Esophagus squamous epithelium (tissue), 5 donors: Measurements from ENCODE around the gene CCT5. TPM values are rescaled to one million over a fixed set of nuclear protein-coding genes. Genes with fewer than 3 reads are reported as not detected.

Source experiments
- DNase-seq: peaks from one replicate; lab custom pipeline; 2025; lab: John Stamatoyannopoulos, UW
- H3K27ac ChIP-seq, 4 donors: fragments of 200-600 bp; sonication (generic); one replicate each; pipeline ENCODE4 v1.5.1; 2016 to 2019; ENCODE audit warnings: mild to moderate bottlenecking in 1 of 4
- H3K27me3 ChIP-seq, 4 donors: fragments of 200-600 bp; sonication (generic); 1 replicate in 3 of 4; 2 replicates in 1 of 4; pipeline versions ENCODE4 v1.5.1 to v1.6.0; 2017 to 2021; ENCODE audit warnings: antibody characterized with exemption in 1 of 4
- H3K36me3 ChIP-seq, 3 donors: fragments of 200-600 bp; sonication (generic); one replicate each; pipeline ENCODE4 v1.5.1; 2016 to 2019
- H3K4me1 ChIP-seq, 3 donors: fragments of 200-600 bp; sonication (generic); one replicate each; pipeline ENCODE4 v1.5.1; 2017 to 2019
- H3K4me3 ChIP-seq, 4 donors: fragments of 200-600 bp; sonication (generic); 1 replicate in 3 of 4; 2 replicates in 1 of 4; pipeline ENCODE4 v1.5.1; 2016 to 2019; ENCODE audit warnings: mild to moderate bottlenecking in 2 of 4, moderate library complexity in 1 of 4
- H3K9me3 ChIP-seq, 3 donors: fragments of 200-600 bp; sonication (generic); one replicate each; pipeline ENCODE4 v1.5.1; 2016 to 2019
- POLR2A ChIP-seq, 4 donors: fragments of 450-650 bp; IDR thresholded peaks; one replicate each; pipeline ENCODE4 v1.6.1; 2017; ENCODE audit warnings: antibody characterized with exemption in 4 of 4, mild to moderate bottlenecking in 4 of 4, moderate library complexity in 3 of 4
- WGBS, 2 donors: methylation state at CpG; one replicate each; pipeline ENCODE4 v1.1.5; 2018; 5-methylcytosine and 5-hydroxymethylcytosine counted together
- intact Hi-C: fragments of 100-400 bp; cut with DNase I; formaldehyde crosslinking; loops from one replicate; pipeline ENCODE4 v1.15.0; 2022
- total RNA-seq, 4 donors: library from RNA; depleted of rRNA; stranded (reverse); fragments of >200 nt; gene quantifications; one replicate each; pipeline ENCODE4 v1.1.0, GENCODE V29; 2016
- TF ChIP-seq, protein P1 (sequence below), 6 experiments: fragments of 450-650 bp in 4 of 6; fragments of 200-600 bp in 2 of 6; sonication (generic) in 2 of 6; IDR thresholded peaks; one replicate each; pipeline ENCODE4 v1.5.1; 2016 to 2019; ENCODE audit warnings: antibody characterized with exemption in 6 of 6, mild to moderate bottlenecking in 4 of 6, moderate library complexity in 4 of 6
- donor health status: DM: yes; HTN: yes; CAD: no.

CCT5 gene
- total RNA-seq, 4 donors from 2014 or later, result 122 to 331 (median 226) TPM

DNA sequence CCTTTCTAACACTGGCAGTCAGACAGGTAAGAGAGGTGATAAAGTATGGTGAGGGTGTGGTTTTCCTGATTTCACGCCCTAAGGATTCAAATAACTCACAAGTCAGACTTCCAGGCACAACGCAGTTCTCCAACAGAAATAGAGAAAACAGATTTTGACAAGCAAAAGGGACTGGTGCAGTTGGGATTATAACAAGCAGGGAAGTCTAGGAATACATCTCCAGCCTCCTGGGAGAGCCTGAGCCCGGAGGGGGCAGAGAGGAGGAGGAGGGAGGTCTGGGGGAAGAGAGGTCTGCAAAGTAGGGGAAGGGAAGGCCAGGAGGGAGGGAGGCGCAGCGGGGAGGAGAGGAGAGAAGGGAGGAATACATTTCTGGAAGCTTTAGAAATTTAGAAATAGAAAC, 56.0 kb downstream of the CCT5 start:
- TF ChIP-seq, protein P1, sequence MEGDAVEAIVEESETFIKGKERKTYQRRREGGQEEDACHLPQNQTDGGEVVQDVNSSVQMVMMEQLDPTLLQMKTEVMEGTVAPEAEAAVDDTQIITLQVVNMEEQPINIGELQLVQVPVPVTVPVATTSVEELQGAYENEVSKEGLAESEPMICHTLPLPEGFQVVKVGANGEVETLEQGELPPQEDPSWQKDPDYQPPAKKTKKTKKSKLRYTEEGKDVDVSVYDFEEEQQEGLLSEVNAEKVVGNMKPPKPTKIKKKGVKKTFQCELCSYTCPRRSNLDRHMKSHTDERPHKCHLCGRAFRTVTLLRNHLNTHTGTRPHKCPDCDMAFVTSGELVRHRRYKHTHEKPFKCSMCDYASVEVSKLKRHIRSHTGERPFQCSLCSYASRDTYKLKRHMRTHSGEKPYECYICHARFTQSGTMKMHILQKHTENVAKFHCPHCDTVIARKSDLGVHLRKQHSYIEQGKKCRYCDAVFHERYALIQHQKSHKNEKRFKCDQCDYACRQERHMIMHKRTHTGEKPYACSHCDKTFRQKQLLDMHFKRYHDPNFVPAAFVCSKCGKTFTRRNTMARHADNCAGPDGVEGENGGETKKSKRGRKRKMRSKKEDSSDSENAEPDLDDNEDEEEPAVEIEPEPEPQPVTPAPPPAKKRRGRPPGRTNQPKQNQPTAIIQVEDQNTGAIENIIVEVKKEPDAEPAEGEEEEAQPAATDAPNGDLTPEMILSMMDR (IDR thresholded peaks at IDR 0.05), result no peak
- no peak for TF ChIP-seq POLR2A (IDR thresholded peaks at IDR 0.05)
- intact Hi-C loops, result no loop called here
- H3K9me3 ChIP-seq, result no peaks in the 10 kb centered on the region
- H3K27ac ChIP-seq, result no peak overlapping the region
- H3K4me1 ChIP-seq, result peaks cover 11 to 57% (median 13%) of the 10 kb centered on the region in 3 donors
- H3K36me3 ChIP-seq, result no peaks in the 10 kb centered on the region
- WGBS, 2 donors, result 45 to 77% methylated on average over 5 of the region's 5 CpGs
- no peak overlapping the region for H3K4me3 ChIP-seq
- no peak for DNase-seq
- H3K27me3 ChIP-seq, result peaks cover 0 to 7% (median 0%) of the 10 kb centered on the region in 4 donors

DNA sequence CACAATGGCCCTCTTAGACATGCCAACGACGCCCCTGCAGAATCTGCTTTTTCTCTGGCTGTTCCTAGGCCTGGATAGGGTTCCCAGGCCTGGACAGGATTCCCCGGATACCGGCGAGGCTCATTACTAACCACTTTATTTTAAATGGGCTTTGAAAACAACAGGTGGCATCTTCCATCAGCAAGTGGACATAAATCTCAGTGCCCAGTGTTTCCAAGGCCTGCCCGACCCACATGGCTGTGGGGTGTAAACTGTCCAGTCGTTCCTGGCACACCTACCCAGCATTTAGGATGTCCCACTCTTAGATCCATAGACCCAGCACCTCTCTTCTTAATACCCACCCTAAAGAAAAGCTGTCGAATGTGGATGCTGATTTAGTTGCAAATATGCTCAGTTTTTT, 56.7 kb downstream of the CCT5 start:
- Histone ChIP-seq H3K27ac (peak overlapping the region in 3 of 4 donors; percentile 69 to 81 (median 75)), H3K27me3 (peaks cover 0 to 7% (median 0%) of the 10 kb centered on the region in 4 donors), H3K9me3 (no peaks in the 10 kb centered on the region), H3K36me3 (no peaks in the 10 kb centered on the region), H3K4me3 (peak overlapping the region; percentile 43 to 72 (median 57)), H3K4me1 (peaks cover 11 to 50% (median 13%) of the 10 kb centered on the region in 3 donors)
- 53 to 74% methylated on average over 8 of the region's 8 CpGs for WGBS, 2 donors
- intact Hi-C loops, result no loop called here
- DNase-seq, result no peak
- TF ChIP-seq, protein P1 (IDR thresholded peaks at IDR 0.05), result no peak
- TF ChIP-seq POLR2A (IDR thresholded peaks at IDR 0.05), result no peak

DNA sequence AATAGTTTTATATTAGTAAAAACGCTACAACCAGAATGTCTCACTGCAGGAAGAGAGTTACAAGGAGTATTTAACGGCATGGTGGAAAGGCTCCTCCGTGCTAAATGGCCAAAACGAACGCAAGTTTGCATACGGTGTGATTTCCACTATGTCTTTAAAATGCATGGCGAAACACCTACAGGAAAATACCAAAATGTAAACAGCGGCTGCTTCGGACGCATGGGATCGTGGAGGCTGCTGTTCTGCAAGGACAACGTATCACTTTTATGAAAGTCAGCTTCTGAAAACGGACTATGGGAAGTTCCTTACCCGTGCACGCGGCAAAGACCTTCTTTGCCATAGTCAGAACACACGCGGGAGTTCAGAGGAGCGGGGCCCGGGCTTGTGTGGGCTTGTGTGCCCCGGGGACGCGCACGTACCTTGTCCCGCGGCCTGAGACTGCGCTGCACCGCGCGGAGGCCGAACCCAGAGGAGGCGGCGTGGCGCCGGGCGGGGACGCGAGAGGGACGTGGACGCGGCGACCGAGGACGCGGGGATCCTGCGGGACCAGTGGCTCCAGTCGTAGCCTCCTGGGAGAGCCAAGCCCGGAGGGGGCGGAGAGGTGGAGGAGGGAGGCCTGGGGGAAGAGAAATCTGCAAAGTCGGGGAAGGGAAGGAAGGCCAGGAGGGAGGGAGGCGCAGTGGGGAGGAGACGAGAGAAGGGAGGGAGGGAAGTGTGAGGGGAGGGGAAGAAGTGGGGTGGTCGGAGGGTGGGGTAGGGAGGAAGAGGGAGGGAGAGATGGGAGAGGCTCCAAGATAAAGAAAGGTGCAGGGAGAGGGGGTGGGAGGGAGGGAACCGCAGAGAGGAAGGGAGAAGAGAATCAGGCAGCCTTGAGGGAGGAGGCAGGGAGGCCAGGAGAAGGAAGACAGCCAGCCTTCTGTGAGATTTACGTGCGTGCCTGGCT, 57.4 kb downstream of the CCT5 start, which contains the start of gene CMBL:
TSS of gene CMBL (minus strand) at position 697 of the 943 bp plus-strand sequence. CDS start 17,140 bp downstream, outside the sequence.
- intact Hi-C loops, result no loop called here
- DNase-seq, result no peak
- Histone ChIP-seq H3K27ac (peak within 1 kb of the TSS; percentile 69 to 81 (median 78)), H3K27me3 (peaks cover 0 to 7% (median 0%) of the 10 kb centered on the region in 4 donors), H3K4me1 (peaks cover 11 to 43% (median 13%) of the 10 kb centered on the region in 3 donors), H3K4me3 (peak within 1 kb of the TSS; percentile 43 to 72 (median 57)), H3K36me3 (no peaks in the 10 kb centered on the region), H3K9me3 (no peaks in the 10 kb centered on the region)
- TF ChIP-seq, protein P1 (IDR thresholded peaks at IDR 0.05), result no peak
- TF ChIP-seq POLR2A (IDR thresholded peaks at IDR 0.05), result no peak
- 3% methylated on average over 25 to 36 of the region's 56 CpGs for whole genome bisulfite sequencing, 2 donors

DNA sequence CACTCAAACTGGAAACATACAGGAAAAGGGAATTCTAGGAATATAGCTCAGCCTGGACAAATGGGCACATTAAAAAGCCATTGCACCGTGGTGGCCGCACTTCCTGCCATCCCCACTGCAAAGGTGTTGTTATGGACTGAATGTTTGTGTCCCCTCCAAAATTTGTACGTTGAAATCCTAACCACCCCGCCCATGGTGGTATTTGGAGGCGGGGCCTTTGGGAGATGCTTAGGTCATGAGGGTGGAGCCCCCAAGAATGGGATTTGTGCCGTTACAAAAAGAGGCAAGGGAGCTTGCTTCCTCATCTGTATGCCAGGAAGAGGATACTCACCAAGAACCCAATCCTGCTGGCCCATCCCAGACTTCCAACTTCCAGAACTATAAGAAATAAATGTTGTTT, 58.8 kb downstream of the CCT5 start:
- DNase-seq, result no peak
- Histone ChIP-seq H3K4me3 (no peak overlapping the region), H3K36me3 (no peaks in the 10 kb centered on the region), H3K27me3 (peaks cover 0 to 7% (median 0%) of the 10 kb centered on the region in 4 donors), H3K27ac (no peak overlapping the region), H3K4me1 (peaks cover 11 to 39% (median 13%) of the 10 kb centered on the region in 3 donors), H3K9me3 (no peaks in the 10 kb centered on the region)
- intact Hi-C loops, result no loop called here
- 81 to 87% methylated on average over 5 to 6 of the region's 6 CpGs for WGBS, 2 donors
- TF ChIP-seq POLR2A (IDR thresholded peaks at IDR 0.05), result no peak
- TF ChIP-seq, protein P1 (IDR thresholded peaks at IDR 0.05), result no peak
